Stimulated activated memory B cell treated with anti-CD40 and anti-IgM and Interleukin-4, amounts not matched to agents 10 μg/mL and 1 μg/mL and 100 μg/mL, for 72 hours (primary cell): Measurements from ENCODE around the gene KDM5A.
A peak's percentile ranks its signal among the peaks of the same experiment; 100 is the strongest.
"Not testable (repeated sequence)": the region's sequence is repeated elsewhere in the genome, so short reads cannot be mapped to it uniquely, and the experiment has no call there.

Experiments
- ATAC-seq: fragments of 150-1000 bp; cut with Tn5 transposase; 2 replicates; pipeline ENCODE4 v1.10.0; 2021
- H3K27ac Mint-ChIP-seq: one replicate; pipeline ENCODE4 v1.8.0; 2022; ENCODE audit warnings: mild to moderate bottlenecking, mixed read lengths
- H3K27me3 Mint-ChIP-seq: one replicate; pipeline ENCODE4 v1.8.0; 2022; ENCODE audit warnings: mixed read lengths
- H3K36me3 Mint-ChIP-seq: one replicate; pipeline ENCODE4 v1.8.0; 2022; ENCODE audit warnings: mixed read lengths
- H3K4me1 Mint-ChIP-seq: one replicate; pipeline ENCODE4 v1.8.0; 2022; ENCODE audit warnings: mixed read lengths
- H3K4me3 Mint-ChIP-seq: one replicate; pipeline ENCODE4 v1.8.0; 2022; ENCODE audit warnings: mild to moderate bottlenecking, moderate library complexity, mixed read lengths
- H3K9me3 Mint-ChIP-seq: one replicate; pipeline ENCODE4 v1.8.0; 2022; ENCODE audit warnings: mixed read lengths

KDM5A gene

DNA sequence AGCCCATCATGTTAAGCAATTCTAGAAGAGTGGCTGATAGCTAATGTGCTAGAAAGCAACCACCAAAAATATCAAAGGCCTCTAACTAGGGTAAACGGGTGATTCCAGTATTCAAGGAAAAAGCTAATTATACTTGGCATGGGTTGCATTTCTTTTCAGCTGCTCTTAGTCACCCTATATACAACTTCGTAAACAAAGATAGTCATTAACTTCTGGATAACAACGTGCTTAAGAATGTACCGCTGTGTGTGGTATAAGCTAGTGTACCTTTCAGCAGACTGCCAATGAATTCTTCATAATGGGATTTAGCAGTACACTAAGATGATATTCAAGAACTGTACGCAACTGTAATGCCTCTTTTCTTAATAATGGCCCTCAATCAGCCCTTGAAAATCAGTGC is 84.3 kb downstream of the KDM5A start:
- no peak overlapping the region for H3K27ac Mint-ChIP-seq
- H3K9me3 Mint-ChIP-seq, result peaks cover 7% of the 10 kb centered on the region
- no peaks in the 10 kb centered on the region for H3K27me3 Mint-ChIP-seq
- H3K4me3 Mint-ChIP-seq, result no peak overlapping the region
- peaks cover 21% of the 10 kb centered on the region for H3K4me1 Mint-ChIP-seq
- ATAC-seq, result no peak
- H3K36me3 Mint-ChIP-seq, result peaks cover 100% of the 10 kb centered on the region

GRCh38 chr12:302766-303165 is 86.4 kb downstream of the KDM5A start:
- H3K27me3 Mint-ChIP-seq, H3K4me3 Mint-ChIP-seq, H3K27ac Mint-ChIP-seq, ATAC-seq: not testable (repeated sequence)
- peaks cover 100% of the 10 kb centered on the region for H3K36me3 Mint-ChIP-seq
- peaks cover 34% of the 10 kb centered on the region for H3K4me1 Mint-ChIP-seq
- peaks cover 11% of the 10 kb centered on the region for H3K9me3 Mint-ChIP-seq

DNA sequence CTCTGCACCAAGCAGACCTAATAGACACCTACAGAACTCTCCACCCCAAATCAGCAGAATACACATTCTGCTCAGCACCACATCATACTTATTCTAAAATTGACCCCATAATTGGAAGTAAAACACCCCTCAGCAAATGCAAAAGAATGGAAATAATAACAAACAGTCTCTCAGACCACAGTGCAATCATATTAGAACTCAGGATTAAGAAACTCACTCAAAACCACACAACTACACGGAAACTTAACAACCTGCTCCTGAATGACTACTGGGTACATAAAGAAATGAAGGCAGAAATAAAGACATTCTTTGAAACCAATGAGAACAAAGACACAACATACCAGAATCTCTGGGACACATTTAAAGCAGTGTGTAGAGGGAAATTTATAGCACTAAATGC is 89.0 kb downstream of the KDM5A start:
- H3K4me3 Mint-ChIP-seq, H3K27me3 Mint-ChIP-seq, H3K27ac Mint-ChIP-seq, ATAC-seq: not testable (repeated sequence)
- H3K36me3 Mint-ChIP-seq, result peaks cover 98% of the 10 kb centered on the region
- H3K4me1 Mint-ChIP-seq, result peaks cover 34% of the 10 kb centered on the region
- H3K9me3 Mint-ChIP-seq, result peaks cover 11% of the 10 kb centered on the region

- ATAC-seq, H3K27ac Mint-ChIP-seq, H3K27me3 Mint-ChIP-seq, H3K4me3 Mint-ChIP-seq: not testable (repeated sequence)
- peaks cover 98% of the 10 kb centered on the region for H3K36me3 Mint-ChIP-seq
- H3K4me1 Mint-ChIP-seq, result peaks cover 34% of the 10 kb centered on the region
- H3K9me3 Mint-ChIP-seq, result peaks cover 11% of the 10 kb centered on the region
Observed at GRCh38 chr12:299511-299910, 89.6 kb downstream of the KDM5A start.

- not testable (repeated sequence) for H3K27ac Mint-ChIP-seq, H3K4me3 Mint-ChIP-seq, ATAC-seq, H3K27me3 Mint-ChIP-seq
- peaks cover 34% of the 10 kb centered on the region for H3K4me1 Mint-ChIP-seq
- peaks cover 11% of the 10 kb centered on the region for H3K9me3 Mint-ChIP-seq
- H3K36me3 Mint-ChIP-seq, result peaks cover 98% of the 10 kb centered on the region
Observed at GRCh38 chr12:298059-298458, 91.1 kb downstream of the KDM5A start.

DNA sequence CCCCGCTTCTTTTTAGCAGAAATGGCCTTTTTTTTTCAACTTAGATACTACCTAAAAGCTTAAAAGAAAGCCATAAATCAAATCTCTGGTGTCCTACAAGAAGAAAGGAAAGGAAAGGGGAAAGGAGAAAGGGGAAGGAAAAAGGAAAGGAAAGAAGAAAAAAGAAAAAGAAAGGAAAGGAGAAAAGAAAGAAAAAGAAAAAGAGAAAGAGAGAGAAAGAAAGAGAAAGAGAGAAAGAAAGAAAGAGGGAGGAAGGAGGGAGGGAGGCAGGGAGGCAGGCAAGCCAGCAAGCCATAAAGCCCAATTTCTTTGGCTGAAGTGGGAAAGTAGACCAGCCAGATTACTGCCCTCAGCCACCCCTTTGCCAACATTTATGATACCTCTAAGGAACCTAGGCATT is 94.0 kb downstream of the KDM5A start:
- ATAC-seq, result no peak
- no peaks in the 10 kb centered on the region for H3K27me3 Mint-ChIP-seq
- H3K27ac Mint-ChIP-seq, result peak overlapping the region; percentile 41
- peaks cover 7% of the 10 kb centered on the region for H3K9me3 Mint-ChIP-seq
- peaks cover 86% of the 10 kb centered on the region for H3K36me3 Mint-ChIP-seq
- H3K4me1 Mint-ChIP-seq, result peaks cover 16% of the 10 kb centered on the region
- no peak overlapping the region for H3K4me3 Mint-ChIP-seq

DNA sequence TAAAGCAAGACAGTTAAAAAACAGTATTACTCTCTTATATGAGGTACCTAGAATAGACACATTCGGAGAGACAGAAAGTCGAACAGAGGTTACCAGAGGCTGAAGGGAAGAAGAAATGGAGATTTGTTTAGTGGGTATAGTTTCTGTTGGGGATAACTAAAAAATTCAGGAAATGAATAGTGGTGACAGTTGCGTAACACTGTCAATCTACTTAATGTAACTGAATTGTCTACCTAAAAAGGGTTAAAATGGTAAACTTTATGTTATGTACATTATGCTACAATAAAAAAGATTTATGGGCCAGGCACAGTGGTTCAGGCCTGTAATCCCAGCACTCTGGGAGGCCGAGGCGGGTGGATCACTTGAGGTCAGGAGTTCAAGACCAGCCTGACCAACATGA is 95.9 kb downstream of the KDM5A start:
- no peaks in the 10 kb centered on the region for H3K27me3 Mint-ChIP-seq
- H3K4me3 Mint-ChIP-seq, result no peak overlapping the region
- H3K4me1 Mint-ChIP-seq, result no peaks in the 10 kb centered on the region
- H3K27ac Mint-ChIP-seq, result no peak overlapping the region
- ATAC-seq, result no peak
- no peaks in the 10 kb centered on the region for H3K9me3 Mint-ChIP-seq
- H3K36me3 Mint-ChIP-seq, result peaks cover 67% of the 10 kb centered on the region

DNA sequence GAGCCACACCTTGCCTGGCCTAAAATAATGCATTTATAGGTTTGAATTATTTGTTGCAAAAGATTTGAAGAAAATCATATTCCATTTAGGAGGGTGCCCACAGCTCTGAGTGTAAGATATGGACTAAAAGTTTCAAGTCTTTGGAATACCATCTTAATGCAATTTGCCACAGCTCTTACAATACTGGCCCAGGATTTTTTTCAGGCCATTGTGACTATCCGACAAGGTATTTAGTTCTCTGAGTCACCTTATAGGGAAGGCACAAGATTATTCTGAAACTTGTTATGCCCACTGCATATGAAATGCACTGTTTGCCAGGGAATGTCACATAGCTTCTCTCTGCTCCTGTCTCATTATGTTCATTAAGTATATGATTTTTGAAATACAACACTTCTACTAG is 96.9 kb downstream of the KDM5A start:
- H3K27ac Mint-ChIP-seq, result no peak overlapping the region
- H3K4me1 Mint-ChIP-seq, result peaks cover 5% of the 10 kb centered on the region
- H3K27me3 Mint-ChIP-seq, result no peaks in the 10 kb centered on the region
- no peak overlapping the region for H3K4me3 Mint-ChIP-seq
- no peaks in the 10 kb centered on the region for H3K9me3 Mint-ChIP-seq
- ATAC-seq, result no peak
- H3K36me3 Mint-ChIP-seq, result peaks cover 69% of the 10 kb centered on the region

GRCh38 chr12:291153-291723 is 97.9 kb downstream of the KDM5A start:
- no peak for ATAC-seq
- Mint-ChIP-seq H3K9me3 (no peaks in the 10 kb centered on the region), H3K4me1 (peaks cover 5% of the 10 kb centered on the region), H3K4me3 (no peak overlapping the region), H3K27me3 (no peaks in the 10 kb centered on the region), H3K27ac (no peak overlapping the region), H3K36me3 (peaks cover 68% of the 10 kb centered on the region)

DNA sequence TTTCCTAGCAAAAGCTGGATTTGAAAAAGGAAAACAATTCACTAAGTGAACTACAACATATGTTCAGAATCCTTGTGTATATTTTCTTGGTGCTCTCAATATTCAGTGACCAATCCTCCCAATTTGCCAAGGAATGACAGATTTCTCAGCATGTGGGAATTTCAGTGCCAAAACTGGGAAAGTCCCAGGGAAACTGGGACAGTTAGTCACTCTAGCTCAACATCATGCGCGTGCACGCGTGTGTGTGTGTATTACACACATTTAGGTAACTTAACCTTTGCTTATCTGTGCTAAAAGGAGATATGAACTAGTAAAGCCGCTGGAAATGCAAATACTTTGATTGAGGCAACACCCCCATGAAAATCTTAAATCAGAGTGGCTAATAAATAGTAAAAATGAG is 100.4 kb downstream of the KDM5A start:
- peaks cover 5% of the 10 kb centered on the region for H3K4me1 Mint-ChIP-seq
- peaks cover 66% of the 10 kb centered on the region for H3K36me3 Mint-ChIP-seq

GRCh38 chr12:286531-287300 is 102.4 kb downstream of the KDM5A start:
- ATAC-seq, result no peak
- H3K4me1 Mint-ChIP-seq, result peaks cover 5% of the 10 kb centered on the region
- H3K27me3 Mint-ChIP-seq, result no peaks in the 10 kb centered on the region
- H3K27ac Mint-ChIP-seq, result no peak overlapping the region
- H3K36me3 Mint-ChIP-seq, result peaks cover 52% of the 10 kb centered on the region
- no peak overlapping the region for H3K4me3 Mint-ChIP-seq
- H3K9me3 Mint-ChIP-seq, result no peaks in the 10 kb centered on the region

More for the DNA sequence above, 100.4 kb downstream of the KDM5A start:
- no peaks in the 10 kb centered on the region for H3K9me3 Mint-ChIP-seq
- no peak overlapping the region for H3K27ac Mint-ChIP-seq
- no peak overlapping the region for H3K4me3 Mint-ChIP-seq
- H3K27me3 Mint-ChIP-seq, result no peaks in the 10 kb centered on the region
- ATAC-seq, result no peak

DNA sequence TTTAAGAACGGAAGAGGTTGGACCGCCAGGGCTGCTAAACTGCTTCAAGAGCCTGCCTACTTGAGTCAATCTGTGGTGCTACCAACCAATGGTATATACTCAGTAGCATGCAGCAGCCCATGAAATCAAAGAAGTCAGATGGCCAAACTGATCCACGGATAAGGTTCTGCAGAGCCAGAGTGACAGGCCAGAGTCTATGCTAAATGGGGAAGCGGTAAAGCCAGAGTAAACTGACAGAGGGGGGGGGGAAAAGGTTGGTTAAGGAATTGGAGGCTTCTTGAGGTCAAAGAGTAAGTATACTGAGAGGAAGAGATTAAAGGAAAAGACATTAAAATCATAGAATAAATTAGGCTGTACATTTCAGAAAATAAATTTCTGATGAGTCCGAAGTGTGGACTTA is 111.1 kb downstream of the KDM5A start:
- no peak for ATAC-seq
- Mint-ChIP-seq H3K4me1 (peaks cover 10% of the 10 kb centered on the region), H3K4me3 (no peak overlapping the region), H3K36me3 (peaks cover 20% of the 10 kb centered on the region), H3K27me3 (no peaks in the 10 kb centered on the region), H3K27ac (no peak overlapping the region), H3K9me3 (no peaks in the 10 kb centered on the region)

DNA sequence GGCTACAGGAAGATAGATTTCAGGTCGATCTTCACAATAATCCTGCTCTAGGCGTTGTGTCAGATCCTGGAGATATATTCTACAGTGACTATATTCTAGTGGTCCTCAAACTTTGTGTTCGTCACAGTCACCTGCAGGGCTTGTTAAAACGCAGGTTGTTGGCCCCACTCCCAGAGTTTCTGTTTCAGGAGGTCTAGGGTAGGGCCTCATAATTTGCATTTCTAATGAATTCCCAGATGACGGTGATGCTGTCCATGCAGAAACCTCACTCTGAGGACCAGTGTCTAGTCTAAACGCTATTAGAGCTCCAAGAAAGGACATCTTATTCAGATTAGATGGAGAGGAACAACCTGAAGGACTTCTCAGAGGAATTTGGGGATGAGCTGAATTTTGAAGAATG is 113.3 kb downstream of the KDM5A start:
- no peak for ATAC-seq
- Mint-ChIP-seq H3K36me3 (peaks cover 20% of the 10 kb centered on the region), H3K9me3 (no peaks in the 10 kb centered on the region), H3K4me1 (peaks cover 10% of the 10 kb centered on the region), H3K4me3 (no peak overlapping the region), H3K27ac (no peak overlapping the region), H3K27me3 (no peaks in the 10 kb centered on the region)

DNA sequence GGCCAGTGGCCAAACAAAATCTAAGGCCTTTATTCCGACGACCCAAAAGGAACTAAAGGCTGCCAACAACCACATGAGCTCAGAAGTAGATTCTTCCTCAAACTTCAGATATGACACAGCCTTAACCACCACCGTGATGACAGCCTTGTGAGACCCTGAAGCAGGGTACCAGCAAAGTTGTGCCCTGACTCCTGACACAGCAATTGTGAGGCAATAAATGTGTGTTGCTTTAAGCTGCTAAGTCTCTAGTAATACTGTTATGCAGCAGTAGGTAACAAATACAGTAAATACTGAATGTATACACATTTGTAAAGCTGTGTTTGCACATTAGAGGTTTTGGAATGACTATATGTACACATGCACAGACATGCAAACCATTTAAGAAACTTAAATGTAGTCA is 115.7 kb downstream of the KDM5A start:
- peaks cover 10% of the 10 kb centered on the region for H3K4me1 Mint-ChIP-seq
- no peaks in the 10 kb centered on the region for H3K9me3 Mint-ChIP-seq
- no peak overlapping the region for H3K27ac Mint-ChIP-seq
- H3K27me3 Mint-ChIP-seq, result no peaks in the 10 kb centered on the region
- no peak for ATAC-seq
- H3K4me3 Mint-ChIP-seq, result no peak overlapping the region
- peaks cover 8% of the 10 kb centered on the region for H3K36me3 Mint-ChIP-seq

- ATAC-seq, result no peak
- Mint-ChIP-seq H3K36me3 (peaks cover 3% of the 10 kb centered on the region), H3K4me3 (no peak overlapping the region), H3K4me1 (peaks cover 10% of the 10 kb centered on the region), H3K9me3 (no peaks in the 10 kb centered on the region), H3K27me3 (no peaks in the 10 kb centered on the region), H3K27ac (no peak overlapping the region)
Observed at GRCh38 chr12:272942-273341, 116.2 kb downstream of the KDM5A start.

DNA sequence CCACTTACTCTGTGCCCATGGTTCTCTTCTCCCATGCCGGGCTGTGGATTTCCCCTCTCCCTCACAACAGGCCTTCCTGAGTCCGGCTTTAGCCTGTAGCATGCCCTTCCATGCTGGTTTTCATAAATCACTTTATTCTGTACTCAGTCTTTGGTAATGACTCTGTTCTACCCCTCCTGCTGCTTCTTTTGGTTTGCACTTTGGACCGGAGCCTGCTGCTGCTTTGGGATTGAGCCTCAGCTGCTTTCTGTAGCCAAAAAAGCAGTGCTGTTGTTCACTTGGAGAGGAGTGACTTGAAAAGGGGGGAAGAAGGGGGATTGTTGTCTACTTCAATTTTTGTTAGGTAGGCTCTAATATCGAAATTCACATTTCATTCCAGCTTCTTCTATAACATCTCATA is 118.0 kb downstream of the KDM5A start:
- H3K36me3 Mint-ChIP-seq, result no peaks in the 10 kb centered on the region
- no peaks in the 10 kb centered on the region for H3K27me3 Mint-ChIP-seq
- no peak overlapping the region for H3K27ac Mint-ChIP-seq
- H3K9me3 Mint-ChIP-seq, result no peaks in the 10 kb centered on the region
- H3K4me1 Mint-ChIP-seq, result peaks cover 5% of the 10 kb centered on the region
- no peak overlapping the region for H3K4me3 Mint-ChIP-seq
- ATAC-seq, result no peak
